PFSK-1 (cell line): ENCODE data around the gene HS1BP3.

Experiments used
- FOXP2 ChIP-seq: optimal IDR thresholded peaks from 2 replicates; pipeline ENCODE3; 2011; ENCODE audit warnings: borderline replicate concordance, control low read depth, inconsistent platforms; ENCODE audit not compliant: insufficient read depth; ENCODE audit errors: extremely low read length, extremely low read depth
- POLR2AphosphoS5 ChIP-seq: IDR thresholded peaks from 2 replicates; pipeline ENCODE4 v1.6.1; 2012; ENCODE audit warnings: low read depth, mild to moderate bottlenecking, control low read depth, low read length, moderate library complexity
- SIN3A ChIP-seq: IDR thresholded peaks from 2 replicates; pipeline ENCODE4 v1.6.1; 2012; ENCODE audit warnings: mild to moderate bottlenecking, low read length, moderate library complexity, borderline replicate concordance; ENCODE audit not compliant: insufficient read depth
- TAF1 ChIP-seq: IDR thresholded peaks from 2 replicates; pipeline ENCODE4 v1.6.1; 2012; ENCODE audit warnings: low read length, control low read depth, borderline replicate concordance; ENCODE audit not compliant: insufficient read depth
- TF ChIP-seq, protein P1 (sequence below), 2 experiments: IDR thresholded peaks; 2 replicates each; pipeline versions ENCODE4 v1.6.1 to v1.8.0; 2011 to 2012; ENCODE audit warnings: low read depth in 2 of 2, low read length in 2 of 2, control low read depth in 1 of 2, inconsistent platforms in 1 of 2, mild to moderate bottlenecking in 1 of 2, moderate library complexity in 1 of 2; ENCODE audit not compliant: insufficient read depth in 1 of 2

The HS1BP3 gene

DNA sequence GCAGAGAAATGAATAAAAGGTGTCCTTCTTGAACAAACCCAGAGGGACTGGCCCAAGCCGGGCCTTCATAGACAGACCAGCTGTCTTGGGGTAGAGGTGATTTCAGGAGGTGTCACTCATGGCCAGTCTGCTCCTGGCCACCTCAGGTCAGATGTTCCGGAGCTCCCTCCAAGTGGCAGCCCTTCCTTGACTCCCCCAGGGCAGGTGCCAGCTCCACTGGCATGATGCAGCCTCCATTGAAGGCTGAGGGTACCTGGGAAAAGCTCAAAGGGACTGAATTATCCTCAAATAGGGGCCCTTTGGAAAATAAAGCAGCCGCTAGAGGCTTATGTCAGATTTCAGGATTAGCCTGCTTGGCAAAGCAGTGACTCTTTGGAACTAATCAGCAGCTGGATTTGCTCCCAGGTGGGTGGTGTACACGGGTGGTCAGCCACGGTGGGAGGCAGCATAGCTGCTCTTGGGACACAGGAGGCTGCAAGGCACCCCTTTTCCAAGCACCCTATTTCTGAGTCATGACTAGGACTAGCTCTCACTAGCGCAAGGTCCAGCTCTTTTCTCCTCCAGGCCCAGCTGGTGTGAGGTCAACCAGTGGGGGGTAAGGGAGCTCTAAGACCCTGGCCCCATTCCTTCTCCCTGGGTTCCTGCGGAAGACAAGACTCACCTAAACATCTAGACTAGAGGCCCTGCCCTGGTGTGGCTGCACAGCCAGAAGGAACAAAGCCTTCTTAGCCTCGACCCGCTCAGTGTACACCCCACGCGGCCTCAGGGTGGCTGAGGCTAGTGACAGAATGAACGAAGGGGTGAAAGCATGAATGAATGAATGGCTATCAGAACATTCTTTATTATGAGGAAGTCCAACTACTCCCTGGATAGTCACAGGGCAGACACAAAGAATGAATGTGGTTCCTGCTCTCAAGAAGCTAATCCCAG, 29.3 kb downstream of the HS1BP3 start:
- no peak for TF ChIP-seq SIN3A
- TF ChIP-seq, protein P1, sequence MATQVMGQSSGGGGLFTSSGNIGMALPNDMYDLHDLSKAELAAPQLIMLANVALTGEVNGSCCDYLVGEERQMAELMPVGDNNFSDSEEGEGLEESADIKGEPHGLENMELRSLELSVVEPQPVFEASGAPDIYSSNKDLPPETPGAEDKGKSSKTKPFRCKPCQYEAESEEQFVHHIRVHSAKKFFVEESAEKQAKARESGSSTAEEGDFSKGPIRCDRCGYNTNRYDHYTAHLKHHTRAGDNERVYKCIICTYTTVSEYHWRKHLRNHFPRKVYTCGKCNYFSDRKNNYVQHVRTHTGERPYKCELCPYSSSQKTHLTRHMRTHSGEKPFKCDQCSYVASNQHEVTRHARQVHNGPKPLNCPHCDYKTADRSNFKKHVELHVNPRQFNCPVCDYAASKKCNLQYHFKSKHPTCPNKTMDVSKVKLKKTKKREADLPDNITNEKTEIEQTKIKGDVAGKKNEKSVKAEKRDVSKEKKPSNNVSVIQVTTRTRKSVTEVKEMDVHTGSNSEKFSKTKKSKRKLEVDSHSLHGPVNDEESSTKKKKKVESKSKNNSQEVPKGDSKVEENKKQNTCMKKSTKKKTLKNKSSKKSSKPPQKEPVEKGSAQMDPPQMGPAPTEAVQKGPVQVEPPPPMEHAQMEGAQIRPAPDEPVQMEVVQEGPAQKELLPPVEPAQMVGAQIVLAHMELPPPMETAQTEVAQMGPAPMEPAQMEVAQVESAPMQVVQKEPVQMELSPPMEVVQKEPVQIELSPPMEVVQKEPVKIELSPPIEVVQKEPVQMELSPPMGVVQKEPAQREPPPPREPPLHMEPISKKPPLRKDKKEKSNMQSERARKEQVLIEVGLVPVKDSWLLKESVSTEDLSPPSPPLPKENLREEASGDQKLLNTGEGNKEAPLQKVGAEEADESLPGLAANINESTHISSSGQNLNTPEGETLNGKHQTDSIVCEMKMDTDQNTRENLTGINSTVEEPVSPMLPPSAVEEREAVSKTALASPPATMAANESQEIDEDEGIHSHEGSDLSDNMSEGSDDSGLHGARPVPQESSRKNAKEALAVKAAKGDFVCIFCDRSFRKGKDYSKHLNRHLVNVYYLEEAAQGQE (IDR thresholded peaks at IDR 0.05; ENCODE audit: insufficient read depth in 1 of 2, low read depth in 2 of 2, low read length in 2 of 2), result no peak
- no peak for TF ChIP-seq POLR2AphosphoS5
- TF ChIP-seq FOXP2, result no peak
- TF ChIP-seq TAF1, result no peak

DNA sequence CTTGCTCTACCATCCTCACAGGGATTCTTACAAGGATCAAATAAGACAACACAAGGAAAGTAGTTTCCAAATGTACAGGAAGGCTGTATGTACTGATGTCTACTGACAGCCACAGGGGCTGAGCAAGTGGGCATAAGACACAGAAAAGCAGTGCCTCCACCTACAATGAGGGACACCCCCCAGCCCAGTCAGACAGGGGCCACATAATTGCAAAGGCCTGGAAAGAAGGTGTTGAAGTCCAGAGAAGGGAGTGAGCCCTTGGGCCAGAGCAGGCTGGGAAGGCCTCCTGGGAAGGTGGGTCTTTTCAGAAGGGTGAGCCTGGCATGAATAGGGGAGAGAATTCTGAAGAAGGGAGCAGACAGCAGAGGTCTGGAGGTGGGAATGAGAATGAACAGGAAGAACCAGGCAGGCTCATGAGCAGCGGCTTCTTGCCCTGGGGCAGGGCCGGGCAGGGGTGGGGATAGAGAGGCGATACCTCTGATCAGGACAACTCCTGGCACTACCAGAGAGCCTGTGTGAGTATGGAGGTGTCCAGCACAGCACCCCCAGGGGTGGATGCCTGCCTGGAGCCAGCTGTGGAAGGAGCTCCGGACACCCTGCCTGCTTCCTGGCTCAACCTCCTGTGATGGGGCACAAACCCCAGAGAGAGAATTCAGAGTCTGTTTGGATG, 30.1 kb downstream of the HS1BP3 start:
- no peak for TF ChIP-seq TAF1
- no peak for TF ChIP-seq FOXP2

DNA sequence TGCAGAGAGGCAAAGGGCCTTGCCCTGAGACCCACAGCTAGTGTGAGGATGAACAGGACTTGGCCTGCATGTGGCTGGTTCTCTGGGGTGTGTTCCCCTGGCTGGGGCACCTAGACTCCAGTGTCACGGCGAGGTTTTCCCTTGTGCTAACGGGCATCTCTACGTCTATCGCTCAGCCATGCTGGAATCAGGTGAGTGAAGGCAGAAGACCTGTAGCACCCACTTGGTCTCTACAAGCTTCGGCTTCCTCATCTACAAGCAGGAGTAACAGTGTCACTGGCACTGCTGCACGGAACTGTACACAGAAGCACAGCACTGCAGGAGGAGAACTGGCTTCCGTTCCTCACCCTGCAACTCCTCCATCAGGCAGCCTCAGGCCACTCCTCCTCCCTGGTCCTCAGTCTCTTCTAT, 30.6 kb downstream of the HS1BP3 start:
- no peak for TF ChIP-seq FOXP2
- TF ChIP-seq POLR2AphosphoS5, result no peak
- TF ChIP-seq, protein P1 (IDR thresholded peaks at IDR 0.05; ENCODE audit: insufficient read depth in 1 of 2, low read depth in 2 of 2, low read length in 2 of 2), result no peak
- no peak for TF ChIP-seq TAF1
- no peak for TF ChIP-seq SIN3A

DNA sequence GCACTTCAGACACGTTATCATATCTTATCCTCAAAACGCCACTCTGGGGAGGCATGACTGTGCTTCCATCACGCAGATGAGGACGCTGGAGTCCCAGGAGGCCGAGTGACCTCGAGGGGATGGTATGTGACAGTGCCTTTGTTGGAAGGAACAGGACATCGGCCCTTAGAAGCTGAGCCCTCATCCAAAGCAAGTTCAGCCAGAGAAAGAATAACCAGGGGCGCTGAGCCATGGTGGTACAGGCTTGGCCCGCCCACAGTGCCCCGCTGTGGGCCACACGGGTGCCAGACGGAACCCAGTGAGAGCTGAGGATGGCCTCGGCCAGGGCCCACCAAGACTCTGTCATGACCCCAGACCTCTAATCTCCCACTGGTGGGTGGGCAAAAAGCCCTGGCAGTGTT, 31.3 kb downstream of the HS1BP3 start:
- TF ChIP-seq POLR2AphosphoS5, result no peak
- TF ChIP-seq SIN3A, result no peak
- TF ChIP-seq FOXP2, result no peak
- no peak for TF ChIP-seq TAF1
- TF ChIP-seq, protein P1 (IDR thresholded peaks at IDR 0.05; ENCODE audit: insufficient read depth in 1 of 2, low read depth in 2 of 2, low read length in 2 of 2), result no peak

DNA sequence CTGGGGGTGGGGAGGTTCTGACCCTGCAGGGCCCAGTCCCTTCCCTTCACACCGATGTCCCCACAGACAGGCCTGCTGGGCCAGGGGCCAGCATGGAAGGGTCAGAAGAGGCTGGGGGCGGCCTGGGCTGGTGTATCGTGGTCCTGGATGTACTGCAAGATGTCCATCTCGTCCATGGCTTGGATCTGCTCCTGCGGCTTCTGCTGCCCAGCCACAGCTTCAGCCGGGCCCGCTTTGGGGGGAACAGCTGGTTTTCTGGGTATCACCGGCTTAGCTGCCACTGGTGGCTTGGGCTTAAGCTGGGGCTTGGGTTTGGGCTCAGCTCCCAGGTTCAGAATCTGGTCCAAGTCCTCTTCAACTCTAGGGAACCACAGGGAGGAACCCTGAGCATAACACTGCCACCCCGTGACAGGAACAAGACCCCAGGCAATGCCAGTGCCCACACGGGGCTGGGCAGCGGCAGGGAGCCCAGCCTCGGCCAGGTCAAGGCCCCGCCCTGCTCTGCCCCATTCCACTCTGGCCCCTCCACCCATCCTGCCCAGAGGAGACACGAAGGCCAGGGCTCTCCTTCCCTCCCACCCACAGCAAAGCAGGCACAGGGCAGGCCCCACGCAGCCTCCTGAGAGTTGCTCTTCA, 31.9 kb downstream of the HS1BP3 start:
- TF ChIP-seq TAF1 (no peak), FOXP2 (no peak), POLR2AphosphoS5 (no peak), SIN3A (no peak)
- TF ChIP-seq, protein P1 (IDR thresholded peaks at IDR 0.05; ENCODE audit: insufficient read depth in 1 of 2, low read depth in 2 of 2, low read length in 2 of 2), result no peak
